ENCODE measurements around the gene SQSTM1. TPM values are rescaled to one million over a fixed set of nuclear protein-coding genes. Genes with fewer than 3 reads are reported as not detected.

The SQSTM1 gene
- total RNA-seq, 1 experiment from 2014 or later: 105 TPM

- POLR2A ChIA-PET (ENCODE audit: low non-redundant PET): no interaction called here
Observed at GRCh38 chr5:179868541-179868940, 47.8 kb downstream of the SQSTM1 start.

GRCh38 chr5:179869101-179869500, 48.4 kb downstream of the SQSTM1 start:
- H3K36me3 ChIP-seq (ENCODE audit: insufficient read depth, low read length, poor library complexity, severe bottlenecking): peaks cover 11% of the 10 kb centered on the region
- CTCF ChIA-PET: no interaction called here
- POLR2A ChIA-PET (ENCODE audit: low non-redundant PET): no interaction called here

More at GRCh38 chr5:179868541-179868940, 47.8 kb downstream of the SQSTM1 start:
- Histone ChIP-seq H3K36me3 (ENCODE audit: insufficient read depth, low read length, poor library complexity, severe bottlenecking) (peaks cover 11% of the 10 kb centered on the region), H3K4me3 (ENCODE audit: low read depth, low read length, poor library complexity, severe bottlenecking) (no peak overlapping the region), H3K27ac (ENCODE audit: low read depth, low read length, poor library complexity, severe bottlenecking) (no peak overlapping the region), H3K27me3 (replicated peaks; ENCODE audit: insufficient read depth, low read depth, low read length, poor library complexity) (no peaks in the 10 kb centered on the region), H3K9me3 (ENCODE audit: low read depth, low read length, poor library complexity, severe bottlenecking) (no peaks in the 10 kb centered on the region), H3K4me1 (ENCODE audit: insufficient read depth, low read length, poor library complexity, severe bottlenecking) (no peaks in the 10 kb centered on the region)
- CTCF ChIA-PET: no interaction called here
- BruUV-seq (replicated peaks): no TSS peak
- intact Hi-C loops (cut with micrococcal nuclease; ENCODE audit: unreplicated experiment): no loop called here
- no peak for DNase-seq (ENCODE audit: low spot score)
- TF ChIP-seq CTCF (conservative IDR thresholded peaks at IDR 0.05; ENCODE audit: low read depth, low read length) (no peak), EZH2 (IDR thresholded peaks at IDR 0.05; ENCODE audit: borderline replicate concordance, low read depth, low read length, poor library complexity, severe bottlenecking) (no peak)

GRCh38 chr5:179869641-179870402, 49.1 kb downstream of the SQSTM1 start:
- Histone ChIP-seq H3K36me3 (ENCODE audit: insufficient read depth, low read length, poor library complexity, severe bottlenecking) (peaks cover 11% of the 10 kb centered on the region), H3K27me3 (replicated peaks; ENCODE audit: insufficient read depth, low read depth, low read length, poor library complexity) (no peaks in the 10 kb centered on the region), H3K9me3 (ENCODE audit: low read depth, low read length, poor library complexity, severe bottlenecking) (no peaks in the 10 kb centered on the region), H3K4me1 (ENCODE audit: insufficient read depth, low read length, poor library complexity, severe bottlenecking) (no peaks in the 10 kb centered on the region), H3K27ac (ENCODE audit: low read depth, low read length, poor library complexity, severe bottlenecking) (no peak overlapping the region), H3K4me3 (ENCODE audit: low read depth, low read length, poor library complexity, severe bottlenecking) (no peak overlapping the region)
- no TSS peak for BruUV-seq (replicated peaks)
- CTCF ChIA-PET: no interaction called here
- DNase-seq (ENCODE audit: low spot score): no peak
- POLR2A ChIA-PET (ENCODE audit: low non-redundant PET): no interaction called here
- TF ChIP-seq CTCF (conservative IDR thresholded peaks at IDR 0.05; ENCODE audit: low read depth, low read length): no peak
- no peak for TF ChIP-seq EZH2 (IDR thresholded peaks at IDR 0.05; ENCODE audit: borderline replicate concordance, low read depth, low read length, poor library complexity, severe bottlenecking)
- intact Hi-C loops (cut with micrococcal nuclease; ENCODE audit: unreplicated experiment): no loop called here

More at GRCh38 chr5:179869101-179869500, 48.4 kb downstream of the SQSTM1 start:
- BruUV-seq (replicated peaks): no TSS peak
- H3K4me1 ChIP-seq (ENCODE audit: insufficient read depth, low read length, poor library complexity, severe bottlenecking): no peaks in the 10 kb centered on the region
- no peak overlapping the region for H3K4me3 ChIP-seq (ENCODE audit: low read depth, low read length, poor library complexity, severe bottlenecking)
- H3K27me3 ChIP-seq (replicated peaks; ENCODE audit: insufficient read depth, low read depth, low read length, poor library complexity): no peaks in the 10 kb centered on the region
- TF ChIP-seq CTCF (conservative IDR thresholded peaks at IDR 0.05; ENCODE audit: low read depth, low read length): no peak
- no peak for TF ChIP-seq EZH2 (IDR thresholded peaks at IDR 0.05; ENCODE audit: borderline replicate concordance, low read depth, low read length, poor library complexity, severe bottlenecking)
- no peak overlapping the region for H3K27ac ChIP-seq (ENCODE audit: low read depth, low read length, poor library complexity, severe bottlenecking)
- DNase-seq (ENCODE audit: low spot score): no peak
- H3K9me3 ChIP-seq (ENCODE audit: low read depth, low read length, poor library complexity, severe bottlenecking): no peaks in the 10 kb centered on the region
- intact Hi-C loops (cut with micrococcal nuclease; ENCODE audit: unreplicated experiment): no loop called here

All from A673 (cell line).